Kidney epithelial cell (primary cell): ENCODE results near the gene NACC2. TPM values are rescaled to one million over a fixed set of nuclear protein-coding genes. Genes with fewer than 3 reads are reported as not detected.
"Not testable (repeated sequence)": the region's sequence is repeated elsewhere in the genome, so short reads cannot be mapped to it uniquely, and the experiment has no call there.

ENCODE experiments used
- DNase-seq: peaks from one replicate; pipeline ENCODE4 v3.0.0-alpha.2; 2010; ENCODE audit warnings: low read depth
- H3K27me3 ChIP-seq: 2 replicates; pipeline ENCODE4 v1.6.0; 2011; ENCODE audit warnings: low read length; ENCODE audit not compliant: control insufficient read depth, insufficient read depth
- H3K36me3 ChIP-seq: 2 replicates; pipeline ENCODE4 v1.5.1; 2011; ENCODE audit warnings: low read length; ENCODE audit not compliant: control insufficient read depth, insufficient read depth
- H3K4me3 ChIP-seq: 2 replicates; pipeline ENCODE4 v1.5.1; 2011; ENCODE audit warnings: low read depth, mild to moderate bottlenecking, control low read depth, low read length
- CTCF ChIP-seq: IDR thresholded peaks from 2 replicates; pipeline ENCODE4 v1.5.1; 2011; ENCODE audit warnings: mild to moderate bottlenecking, moderate library complexity, low read length, control low read depth, inconsistent platforms; ENCODE audit not compliant: insufficient read depth, poor library complexity, severe bottlenecking
- total RNA-seq: library from RNA; depleted of rRNA; stranded (reverse); fragments of >200 nt; gene quantifications from 2 replicates; pipeline ENCODE4 v1.2.3, GENCODE V29; 2015

The NACC2 gene
- total RNA-seq, 1 donor from 2014 or later = 26.0 TPM

GRCh38 chr9:136105398-136106135 is 10.5 kb upstream of the NACC2 start:
- no peak for TF ChIP-seq CTCF
- H3K27me3 ChIP-seq = peaks cover 4% of the 10 kb centered on the region
- no peak for DNase-seq
- H3K36me3 ChIP-seq = no peaks in the 10 kb centered on the region
- H3K4me3 ChIP-seq = no peak overlapping the region

GRCh38 chr9:136104916-136105315 is 9.8 kb upstream of the NACC2 start:
- no peaks in the 10 kb centered on the region for H3K36me3 ChIP-seq
- H3K27me3 ChIP-seq = peaks cover 6% of the 10 kb centered on the region
- no peak for TF ChIP-seq CTCF
- H3K4me3 ChIP-seq = no peak overlapping the region
- no peak for DNase-seq

GRCh38 chr9:136104488-136104800 is 9.4 kb upstream of the NACC2 start:
- H3K27me3 ChIP-seq = peaks cover 6% of the 10 kb centered on the region
- DNase-seq = no peak
- no peaks in the 10 kb centered on the region for H3K36me3 ChIP-seq
- no peak for TF ChIP-seq CTCF
- H3K4me3 ChIP-seq = no peak overlapping the region

- H3K4me3 ChIP-seq = no peak overlapping the region
- TF ChIP-seq CTCF = no peak
- DNase-seq = no peak
- H3K27me3 ChIP-seq = peaks cover 11% of the 10 kb centered on the region
- no peaks in the 10 kb centered on the region for H3K36me3 ChIP-seq
Observed at GRCh38 chr9:136103651-136104487, 8.8 kb upstream of the NACC2 start.

GRCh38 chr9:136101615-136102074 is 6.6 kb upstream of the NACC2 start:
- H3K4me3 ChIP-seq, DNase-seq, H3K36me3 ChIP-seq: not testable (repeated sequence)
- peaks cover 17% of the 10 kb centered on the region for H3K27me3 ChIP-seq

GRCh38 chr9:136100700-136101614 is 5.9 kb upstream of the NACC2 start:
- H3K4me3 ChIP-seq = no peak overlapping the region
- H3K36me3 ChIP-seq = no peaks in the 10 kb centered on the region
- TF ChIP-seq CTCF = no peak
- H3K27me3 ChIP-seq = peaks cover 17% of the 10 kb centered on the region
- no peak for DNase-seq
